Limb (tissue), 2 donors: ENCODE data around the gene DNAJC21.
"Not testable (repeated sequence)": the region's sequence is repeated elsewhere in the genome, so short reads cannot be mapped to it uniquely, and the experiment has no call there.

Experiments
- DNase-seq, 2 donors: peaks; one replicate each; pipeline ENCODE4 v3.0.0-alpha.2; 2016; ENCODE audit errors: extremely low spot score in 2 of 2

The DNAJC21 gene

DNA sequence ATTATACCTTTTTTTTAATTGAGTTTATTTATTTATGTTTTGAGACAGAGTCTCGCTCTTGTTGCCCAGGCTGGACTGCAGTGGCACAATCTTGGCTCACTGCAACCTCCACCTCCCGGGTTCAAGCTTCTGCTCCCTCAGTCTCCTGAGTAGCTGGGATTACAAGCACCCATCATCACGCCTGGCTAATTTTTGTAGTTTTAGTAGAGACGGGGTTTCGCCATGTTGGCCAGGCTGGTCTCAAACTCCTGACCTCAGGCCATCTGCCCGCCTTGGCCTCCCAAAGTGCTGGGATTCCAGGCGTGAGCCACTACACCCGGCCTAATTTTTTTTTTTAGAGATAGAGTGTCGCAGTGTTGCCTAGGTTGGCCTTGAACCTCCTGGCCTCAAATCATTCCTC is 6.1 kb upstream of the DNAJC21 start:
- DNase-seq, result not testable (repeated sequence)

- DNase-seq, result no peak
Observed at GRCh38 chr5:34923694-34924461, 5.5 kb upstream of the DNAJC21 start.

GRCh38 chr5:34924462-34924765 is 4.9 kb upstream of the DNAJC21 start:
- no peak for DNase-seq

DNA sequence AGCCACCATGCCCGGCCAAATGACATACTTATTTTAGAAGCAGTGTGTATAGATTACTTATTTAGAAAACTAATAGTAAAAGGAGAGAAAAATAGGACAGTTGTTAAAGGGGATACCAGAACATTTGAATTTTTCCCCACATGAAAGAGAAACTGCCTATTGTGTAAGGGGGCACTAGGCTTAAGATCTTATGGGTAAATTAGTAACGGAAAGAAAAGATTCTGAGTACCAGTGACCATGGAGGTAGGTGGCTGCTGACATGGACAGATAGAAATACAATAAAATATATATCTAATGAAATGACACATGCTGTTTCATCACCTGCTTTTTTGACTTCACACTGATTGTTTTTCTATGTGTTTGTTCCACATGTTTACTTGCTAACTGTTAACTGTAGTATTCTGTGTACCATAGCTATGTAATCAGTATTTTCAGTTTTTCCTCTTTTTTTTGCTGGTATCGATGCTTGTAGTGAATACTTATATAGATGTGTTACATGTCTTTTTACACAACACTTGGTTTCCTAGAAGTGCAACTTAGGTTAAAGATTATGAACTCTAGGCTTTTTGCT is 3.0 kb upstream of the DNAJC21 start:
- DNase-seq, result no peak

DNA sequence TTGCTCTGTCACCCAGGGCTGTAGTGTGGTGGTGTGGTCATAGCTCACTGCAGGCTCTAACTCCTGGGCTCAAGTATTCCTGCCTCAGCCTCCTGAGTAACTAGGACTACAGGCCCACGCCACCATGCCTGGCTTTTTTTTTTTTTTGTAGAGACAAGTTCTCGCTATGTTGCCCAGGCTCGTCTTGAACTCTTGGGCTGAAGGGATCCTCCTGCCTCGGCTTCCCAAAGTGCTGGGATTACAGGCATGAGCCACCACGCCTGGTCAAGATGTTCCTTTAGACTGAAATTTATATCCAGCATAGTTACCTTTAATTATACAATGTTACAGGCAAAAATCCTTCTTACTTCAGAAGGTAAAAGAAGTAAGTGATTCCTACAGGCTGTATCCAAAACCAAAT is 1.6 kb upstream of the DNAJC21 start:
- DNase-seq, result no peak

GRCh38 chr5:34928267-34928666 is 1.1 kb upstream of the DNAJC21 start:
- no peak for DNase-seq

DNA sequence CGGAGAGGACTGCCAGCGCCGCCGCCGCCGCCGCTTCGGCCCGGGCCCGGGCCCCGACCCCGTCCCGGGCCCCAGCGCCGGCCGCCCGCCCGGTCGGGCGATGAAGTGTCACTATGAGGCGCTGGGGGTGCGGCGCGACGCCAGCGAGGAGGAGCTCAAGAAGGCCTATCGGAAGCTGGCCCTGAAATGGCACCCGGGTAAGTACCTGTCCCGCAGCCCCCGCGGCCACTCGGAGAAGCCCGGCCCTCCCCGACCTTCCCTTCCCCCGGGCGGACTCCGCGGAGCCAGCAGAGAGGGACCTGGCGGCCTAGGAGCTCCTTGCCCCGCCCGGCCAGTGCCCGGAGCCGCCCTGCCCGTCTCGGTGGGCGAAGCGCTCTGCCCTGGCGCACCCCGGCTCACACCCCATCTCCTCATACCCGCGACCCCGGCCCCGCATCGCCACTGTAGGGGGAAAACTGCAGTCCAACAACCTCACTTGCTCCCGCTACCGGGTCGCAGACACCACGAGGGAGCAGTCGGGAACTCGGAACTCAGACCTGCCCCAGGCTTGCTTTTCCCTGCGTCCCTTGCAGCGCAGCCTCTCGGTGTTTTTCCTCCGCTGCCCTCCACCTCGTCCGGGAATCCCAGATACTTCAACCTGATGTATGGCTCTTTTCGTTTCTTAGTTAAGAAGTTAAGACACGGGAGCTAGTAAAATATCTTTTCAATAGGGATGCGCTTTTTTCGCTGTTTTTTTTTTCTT is 532 bp downstream of the DNAJC21 start:
- DNase-seq, result peak; percentile 74 to 86

- no peak for DNase-seq
Observed at GRCh38 chr5:34930462-34930844, 1.1 kb downstream of the DNAJC21 start.

- no peak for DNase-seq
Observed at GRCh38 chr5:34930870-34931269, 1.5 kb downstream of the DNAJC21 start.

- no peak for DNase-seq
Observed at GRCh38 chr5:34932947-34933346, 3.6 kb downstream of the DNAJC21 start.

DNA sequence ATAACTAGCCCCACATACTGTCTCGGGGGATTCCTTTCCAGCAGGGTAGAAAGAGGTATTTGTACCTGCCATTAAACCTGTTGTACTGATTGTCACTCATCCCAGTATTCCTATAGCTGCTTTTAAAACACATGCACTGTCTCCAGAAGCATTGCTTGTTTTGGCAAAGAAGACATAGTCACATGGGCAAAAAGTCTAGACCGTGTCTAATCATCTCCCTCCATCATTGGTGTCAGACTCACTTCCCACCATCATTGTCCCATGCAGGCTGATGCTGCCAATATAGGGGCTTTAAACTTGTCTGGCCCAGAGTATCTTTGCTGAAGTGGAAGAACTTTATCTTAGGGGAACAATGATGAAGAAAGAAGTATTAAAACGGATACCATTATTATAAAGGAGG is 12.6 kb downstream of the DNAJC21 start:
- no peak for DNase-seq

- DNase-seq, result no peak
Observed at GRCh38 chr5:34944044-34944443, 14.7 kb downstream of the DNAJC21 start.

- DNase-seq, result no peak
Observed at GRCh38 chr5:34944460-34945047, 15.2 kb downstream of the DNAJC21 start.

GRCh38 chr5:34957321-34957720 is 28.0 kb downstream of the DNAJC21 start:
- no peak for DNase-seq

- DNase-seq, result peak in 1 of 2 donors; percentile 27
Observed at GRCh38 chr5:34957857-34958690, 28.7 kb downstream of the DNAJC21 start.

GRCh38 chr5:34959323-34959722 is 30.0 kb downstream of the DNAJC21 start:
- DNase-seq, result no peak

DNA sequence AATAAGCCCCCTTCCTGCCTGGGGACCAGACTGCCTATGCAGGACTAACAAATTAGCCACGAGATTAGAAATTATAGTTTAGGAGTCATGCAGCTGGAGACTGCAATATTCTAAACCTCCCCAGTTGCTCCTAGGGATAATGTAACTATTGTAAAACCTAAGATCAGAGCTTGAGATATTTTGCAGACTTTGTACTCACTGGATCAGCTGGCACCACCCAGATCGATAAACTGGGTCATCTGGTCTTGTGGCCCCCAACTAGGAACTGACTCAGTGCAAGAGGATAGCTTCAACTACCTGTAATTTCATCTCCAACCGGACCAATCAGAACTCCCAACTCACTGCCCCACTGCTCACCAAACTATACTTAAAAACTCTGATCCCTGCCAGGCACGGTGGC is 38.2 kb downstream of the DNAJC21 start:
- no peak for DNase-seq

DNA sequence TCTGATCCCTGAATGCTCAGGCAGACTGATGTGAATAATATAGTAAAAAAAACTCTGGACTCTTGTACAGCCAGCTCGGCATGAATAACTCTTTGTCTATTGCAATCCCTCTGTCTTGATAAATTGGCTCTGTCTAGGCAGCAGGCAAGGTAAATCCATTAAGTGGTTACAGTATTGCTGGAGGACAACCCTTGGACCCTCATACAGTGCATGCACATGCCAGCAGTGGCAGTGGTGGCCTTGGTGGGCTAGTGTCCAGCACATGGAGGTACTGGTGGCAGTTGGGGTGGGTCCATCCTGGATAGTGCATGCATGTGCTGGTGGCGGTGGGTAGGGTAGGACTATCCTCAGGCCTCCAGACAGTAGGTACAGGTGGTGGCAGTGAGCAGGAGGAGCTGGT is 38.9 kb downstream of the DNAJC21 start:
- no peak for DNase-seq

- no peak for DNase-seq
Observed at GRCh38 chr5:34970552-34970951, 41.2 kb downstream of the DNAJC21 start.

- not testable (repeated sequence) for DNase-seq
Observed at GRCh38 chr5:34971655-34972054, 42.3 kb downstream of the DNAJC21 start.

DNA sequence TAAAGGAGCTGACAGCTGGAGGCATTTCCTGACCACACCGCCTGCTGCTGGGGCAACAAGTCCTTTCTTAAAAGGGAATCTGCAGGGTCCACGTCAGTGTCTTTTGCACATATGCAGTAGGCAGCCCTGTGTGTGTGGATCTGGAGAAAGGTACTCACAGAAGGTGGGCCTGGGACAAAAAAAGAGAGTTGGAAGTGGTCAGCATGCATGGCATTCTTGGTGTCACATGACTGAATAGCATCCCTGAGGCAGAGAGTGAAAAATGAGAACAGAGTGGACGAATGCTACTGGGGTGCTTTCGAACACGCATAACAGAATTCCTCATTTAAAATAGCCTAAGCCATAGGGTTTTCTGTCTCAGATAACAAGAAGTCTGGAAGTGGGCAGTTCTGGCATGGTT is 47.0 kb downstream of the DNAJC21 start:
- DNase-seq, result no peak
